NCI-H446 (cell line): Measurements from ENCODE around the gene TRPM3.
A peak's percentile ranks its signal among the peaks of the same experiment; 100 is the strongest.

ENCODE experiments used
- DNase-seq, 2 experiments: peaks; one replicate each; lab custom pipeline; 2025; lab: John Stamatoyannopoulos, UW

Gene TRPM3

GRCh38 chr9:70823284-70823683 lies 298.1 kb downstream of the TRPM3 start:
- DNase-seq, result no peak

- DNase-seq, result no peak
Measured at GRCh38 chr9:70817311-70817710, 304.1 kb downstream of the TRPM3 start.

DNA sequence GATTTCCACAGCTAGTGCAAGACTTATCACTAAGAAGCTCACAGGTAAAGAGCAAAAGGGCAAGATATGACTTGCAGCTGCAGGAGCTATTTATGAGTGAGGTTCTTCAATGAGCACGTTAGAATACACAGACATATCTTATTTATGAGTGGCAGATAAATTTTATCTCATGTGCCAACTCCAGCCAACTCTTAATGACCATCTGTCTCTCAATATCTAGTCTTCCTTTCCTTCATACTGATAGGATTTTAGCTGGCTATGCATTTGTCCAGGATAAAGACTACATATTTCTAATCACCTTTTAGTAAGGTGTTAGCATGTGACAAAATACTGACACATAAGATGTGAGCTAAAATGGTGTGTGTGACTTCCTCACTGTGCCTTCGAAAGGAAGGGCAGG lies 304.5 kb downstream of the TRPM3 start:
- no peak for DNase-seq

GRCh38 chr9:70816316-70816715 lies 305.1 kb downstream of the TRPM3 start:
- DNase-seq, result no peak

DNA sequence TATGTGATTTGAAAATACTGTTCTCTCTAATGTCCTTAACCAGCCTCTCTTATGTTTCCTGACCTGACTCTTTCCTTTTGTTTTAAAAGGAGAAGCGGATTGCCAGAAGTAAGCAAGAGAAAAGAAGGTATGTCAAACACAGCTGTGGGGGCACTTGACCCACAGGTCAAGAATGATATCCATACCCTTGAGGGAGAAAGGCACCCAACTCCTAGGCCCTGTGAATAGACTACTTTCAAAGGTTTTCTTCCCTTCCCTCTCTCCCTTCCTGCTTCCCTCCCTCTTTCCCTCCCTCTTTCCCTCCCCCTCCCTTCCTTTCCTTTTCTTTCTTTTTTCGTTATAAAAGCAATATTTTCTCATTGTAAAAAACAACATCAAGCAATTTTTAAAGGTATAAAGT lies 306.8 kb downstream of the TRPM3 start:
- no peak for DNase-seq

DNA sequence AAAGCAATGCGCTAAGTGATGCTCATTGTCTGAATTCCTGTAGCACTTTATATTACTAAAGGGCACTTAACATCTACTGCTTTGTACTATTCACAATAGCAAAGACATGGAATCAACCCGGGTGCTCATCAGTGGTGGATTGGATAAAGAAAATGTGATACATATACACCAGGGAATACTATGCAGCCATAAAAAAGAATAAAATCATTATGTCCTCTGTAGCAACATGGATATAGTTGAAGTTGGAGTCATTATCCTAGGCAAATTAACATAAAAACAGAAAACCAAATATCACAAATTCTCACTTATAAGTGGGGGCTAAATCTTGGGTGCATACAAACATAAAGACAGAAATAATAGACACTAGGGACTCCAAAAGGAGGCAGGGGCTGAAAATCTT lies 308.3 kb downstream of the TRPM3 start:
- no peak for DNase-seq

- no peak for DNase-seq
Measured at GRCh38 chr9:70811638-70812037, 309.8 kb downstream of the TRPM3 start.

DNA sequence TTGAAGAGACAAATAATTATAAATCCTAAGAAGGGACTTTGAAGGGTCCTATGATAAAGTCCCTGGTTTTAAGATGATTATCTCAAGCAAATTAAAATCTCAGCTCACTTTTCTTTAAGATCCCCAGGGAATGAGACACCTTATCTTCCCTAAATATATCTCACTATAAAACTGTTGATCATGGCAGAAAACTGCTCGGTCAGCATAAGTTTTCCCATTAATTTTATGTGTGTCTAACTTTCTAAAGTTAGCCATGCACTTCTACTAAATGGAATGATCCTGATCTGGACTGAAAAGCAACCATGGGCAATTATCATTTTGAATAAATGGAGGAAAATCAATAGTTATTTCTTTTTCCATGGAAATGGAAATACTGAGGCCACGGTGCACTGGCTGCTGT lies 314.5 kb downstream of the TRPM3 start:
- DNase-seq, result no peak

DNA sequence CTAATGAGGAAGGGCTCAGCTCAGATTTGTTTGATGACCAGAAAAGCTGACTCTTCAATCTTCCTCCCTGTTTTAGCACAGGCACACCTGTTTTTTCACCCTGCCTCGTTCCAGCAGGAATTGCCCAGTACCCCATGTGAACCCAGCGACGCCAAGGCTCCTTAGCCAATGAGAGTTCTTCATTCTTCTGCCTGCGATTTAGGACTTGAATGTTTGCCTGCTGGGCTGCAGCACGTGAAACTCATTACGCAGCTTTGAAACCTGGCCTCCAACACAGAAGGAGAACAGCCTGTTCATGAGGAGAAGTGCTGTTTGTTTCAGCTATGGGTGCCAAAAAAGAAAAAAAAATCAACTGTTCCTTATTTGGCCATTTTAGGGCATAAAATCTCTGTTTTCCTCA lies 315.5 kb downstream of the TRPM3 start:
- DNase-seq, result peak in 1 of 2 experiments; percentile 14

- DNase-seq, result no peak
Measured at GRCh38 chr9:70802758-70803436, 318.5 kb downstream of the TRPM3 start.

- DNase-seq, result no peak
Measured at GRCh38 chr9:70802206-70802605, 319.2 kb downstream of the TRPM3 start.

DNA sequence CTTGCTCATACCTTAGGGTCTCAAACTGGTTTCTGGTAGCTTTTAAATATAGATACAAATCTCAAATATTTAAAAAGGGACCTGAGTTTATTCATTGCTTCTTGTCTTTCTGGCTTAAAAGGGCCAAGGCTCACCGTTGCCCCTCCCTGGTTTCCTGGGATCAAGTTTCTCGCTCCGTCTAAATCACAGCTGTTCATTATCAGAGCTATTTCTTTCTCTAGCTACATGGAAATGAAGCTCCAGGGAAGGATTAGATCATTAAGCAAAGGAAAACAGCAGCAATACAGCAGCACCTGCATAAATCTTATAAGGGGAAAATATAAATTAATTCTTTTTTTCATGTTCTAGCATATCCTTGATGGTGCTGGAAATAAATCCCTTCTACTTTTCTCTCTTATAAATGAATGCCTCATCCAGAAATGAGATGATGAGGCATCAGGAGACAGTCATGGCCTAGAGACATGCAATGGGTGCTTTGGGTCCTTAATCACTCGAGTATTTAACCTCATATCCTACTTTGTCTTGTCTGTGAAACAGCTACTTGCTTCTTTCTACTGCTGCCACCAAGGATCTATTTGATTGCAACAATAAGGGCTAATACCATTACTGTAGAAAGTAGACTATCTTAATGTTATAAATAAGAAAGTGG lies 320.1 kb downstream of the TRPM3 start:
- no peak for DNase-seq

DNA sequence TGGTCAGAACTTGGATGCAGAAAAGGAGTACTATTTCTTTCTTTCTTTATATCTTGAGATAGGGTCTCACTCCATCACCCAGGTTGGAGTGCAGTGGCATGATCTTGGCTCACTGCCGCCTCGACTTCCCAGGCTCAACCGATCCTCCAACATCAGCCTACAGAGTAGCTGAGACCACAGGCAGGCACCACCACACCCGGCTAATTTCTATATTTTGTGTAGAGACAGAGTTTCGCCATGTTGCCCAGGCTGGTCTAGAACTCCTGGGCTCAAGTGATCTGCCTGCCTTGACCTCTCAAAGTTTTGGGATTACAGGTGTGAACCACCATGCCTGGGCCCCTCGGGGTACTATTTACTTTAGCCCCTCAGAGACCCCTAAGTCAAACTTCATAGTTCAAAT lies 323.4 kb downstream of the TRPM3 start:
- DNase-seq, result no peak

GRCh38 chr9:70795841-70796240 lies 325.6 kb downstream of the TRPM3 start:
- DNase-seq, result no peak

DNA sequence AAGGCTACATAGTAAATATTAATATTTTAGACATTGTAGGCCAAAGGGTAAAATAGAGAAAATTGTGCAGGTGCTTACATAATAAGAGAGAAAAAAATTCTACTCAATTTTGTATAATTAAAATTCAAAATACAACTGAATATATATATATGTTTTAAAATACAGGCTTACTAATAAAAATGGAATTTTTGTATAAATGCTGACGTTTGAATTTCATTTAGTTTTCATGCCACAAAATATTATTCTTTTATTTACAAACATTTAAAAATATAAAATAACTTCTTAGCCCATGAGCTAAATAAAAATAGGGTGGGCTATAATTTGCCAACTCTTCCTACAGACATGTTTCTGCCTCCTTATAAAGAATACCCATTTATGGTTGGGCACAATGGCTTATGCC lies 328.6 kb downstream of the TRPM3 start:
- DNase-seq, result no peak

GRCh38 chr9:70791936-70792335 lies 329.5 kb downstream of the TRPM3 start:
- no peak for DNase-seq

- DNase-seq, result no peak
Measured at GRCh38 chr9:70789086-70789485, 332.3 kb downstream of the TRPM3 start.

GRCh38 chr9:70784456-70784855 lies 337.0 kb downstream of the TRPM3 start:
- DNase-seq, result no peak

- DNase-seq, result no peak
Measured at GRCh38 chr9:70778568-70778967, 342.9 kb downstream of the TRPM3 start.

GRCh38 chr9:70773579-70773978 lies 347.8 kb downstream of the TRPM3 start:
- no peak for DNase-seq

- DNase-seq, result peak in 1 of 2 experiments; percentile 3
Measured at GRCh38 chr9:70772601-70773000, 348.8 kb downstream of the TRPM3 start.

DNA sequence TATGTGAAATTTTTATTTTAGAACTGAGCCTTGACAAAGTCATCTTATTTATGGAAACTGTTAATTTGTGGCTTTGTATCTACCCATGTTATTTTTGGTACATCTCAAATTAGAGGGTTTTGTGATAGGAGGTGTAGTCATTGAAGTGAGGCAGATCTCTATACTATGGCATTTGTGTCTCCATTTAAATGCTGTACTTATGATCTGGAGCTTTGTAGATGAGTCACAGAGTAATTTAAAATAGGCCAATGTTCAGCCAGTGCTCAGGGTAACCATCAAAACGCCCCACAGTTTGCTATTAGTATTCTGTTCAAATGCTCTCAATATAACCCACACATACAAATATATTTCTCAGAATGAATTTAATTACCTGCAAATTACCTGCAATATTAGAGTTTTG lies 355.5 kb downstream of the TRPM3 start:
- DNase-seq, result no peak

DNA sequence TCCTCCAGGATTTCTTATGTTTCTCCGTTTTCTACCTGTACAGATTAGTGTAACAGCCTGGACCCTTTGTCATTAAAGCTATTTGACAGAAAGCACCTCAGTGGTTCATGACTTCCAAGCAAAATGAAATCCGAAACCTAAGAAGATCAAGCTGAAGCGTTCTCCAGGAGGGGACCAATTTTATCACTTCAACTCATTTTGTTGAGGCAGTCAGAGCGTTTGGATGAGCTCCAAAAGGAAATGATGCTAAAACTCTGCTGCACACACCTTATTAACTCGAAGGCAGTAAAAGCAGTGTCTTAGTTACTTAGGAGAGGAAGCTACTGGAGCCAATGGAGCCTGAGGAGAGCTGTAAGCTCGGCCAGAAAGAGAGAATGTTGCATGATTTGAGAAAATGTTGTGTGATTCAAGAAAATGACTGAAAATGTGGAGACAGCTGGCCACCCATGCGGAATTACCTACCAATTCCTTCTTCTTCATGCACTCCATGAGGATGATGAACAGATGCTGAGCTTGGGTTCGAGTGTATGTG lies 360.2 kb downstream of the TRPM3 start:
- peak in 1 of 2 experiments; percentile 1 for DNase-seq

GRCh38 chr9:70760228-70760627 lies 361.2 kb downstream of the TRPM3 start:
- no peak for DNase-seq
